HPDE6-E6E7 (cell line): ENCODE results near the gene ZNF462.

Source experiments
- DNase-seq: peaks from one replicate; pipeline ENCODE4 v3.0.0; 2011; ENCODE audit warnings: missing footprints; ENCODE audit errors: extremely low spot score

The ZNF462 gene

GRCh38 chr9:107059220-107059619, 196.3 kb downstream of the ZNF462 start:
- no peak for DNase-seq

DNA sequence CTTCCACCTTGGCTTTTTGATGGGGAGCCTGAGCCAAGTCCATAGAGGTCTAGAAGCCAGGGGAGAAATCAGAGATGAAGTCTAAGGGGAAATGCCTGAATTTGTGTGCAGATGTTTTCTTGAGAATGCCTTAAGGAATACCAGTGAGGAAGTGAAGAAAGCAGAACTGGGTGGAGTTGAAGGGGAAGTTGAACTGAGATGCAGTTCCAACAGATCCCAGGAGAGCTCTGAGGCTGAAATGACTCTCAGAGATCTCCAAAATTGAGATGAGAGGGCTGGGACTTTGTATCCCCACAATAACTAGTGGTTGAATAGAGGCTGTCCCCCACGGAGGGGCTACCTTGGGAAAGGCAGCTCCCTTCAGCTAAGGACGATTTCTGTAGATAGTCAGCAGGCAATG, 197.1 kb downstream of the ZNF462 start:
- no peak for DNase-seq
